Endothelial cell of umbilical vein (primary cell): Measurements from ENCODE around the gene TRPV2.

Source experiments
- CTCF ChIP-seq, 2 donors: IDR thresholded peaks; 1 replicate in 1 of 2; 2 replicates in 1 of 2; pipeline ENCODE4 v1.5.1; 2011; ENCODE audit warnings: low read length in 2 of 2, mild to moderate bottlenecking in 2 of 2, moderate library complexity in 2 of 2, control low read depth in 1 of 2, inconsistent platforms in 1 of 2, low read depth in 1 of 2; ENCODE audit not compliant: insufficient read depth in 1 of 2; ENCODE audit errors: extremely low read depth in 1 of 2
- EZH2 ChIP-seq: IDR thresholded peaks from 2 replicates; pipeline ENCODE4 v1.6.1; 2012; ENCODE audit warnings: borderline replicate concordance, low read depth, mild to moderate bottlenecking, moderate library complexity, low read length, inconsistent platforms; ENCODE audit not compliant: severe bottlenecking
- FOS ChIP-seq: IDR thresholded peaks from 2 replicates; pipeline ENCODE4 v1.6.1; 2011; ENCODE audit warnings: mild to moderate bottlenecking, low read length, moderate library complexity, borderline replicate concordance; ENCODE audit not compliant: insufficient read depth
- GATA2 ChIP-seq: IDR thresholded peaks from 2 replicates; pipeline ENCODE4 v1.7.0; 2011; ENCODE audit warnings: low read depth, mild to moderate bottlenecking, moderate library complexity, mixed read lengths, low read length; ENCODE audit not compliant: insufficient read length, insufficient read depth
- JUN ChIP-seq: IDR thresholded peaks from 2 replicates; pipeline ENCODE4 v1.6.1; 2011; ENCODE audit warnings: borderline replicate concordance, low read depth; ENCODE audit not compliant: insufficient read length, insufficient read depth
- MYC ChIP-seq: IDR thresholded peaks from one replicate; pipeline ENCODE4 v1.6.1; 2011; ENCODE audit warnings: mild to moderate bottlenecking, low read depth, low read length
- POLR2A ChIP-seq: IDR thresholded peaks from 2 replicates; pipeline ENCODE4 v1.6.1; 2012; ENCODE audit warnings: low read depth, mild to moderate bottlenecking, control low read depth, low read length
- POLR2AphosphoS5 ChIP-seq: IDR thresholded peaks from 2 replicates; pipeline ENCODE4 v1.6.1; 2012; ENCODE audit warnings: low read depth, mild to moderate bottlenecking, control low read depth, low read length, moderate library complexity; ENCODE audit not compliant: insufficient read depth
- TF ChIP-seq, protein P1 (sequence below): IDR thresholded peaks from 2 replicates; pipeline ENCODE4 v1.6.1; 2011; ENCODE audit not compliant: insufficient read depth, insufficient read length

- no peak for TF ChIP-seq CTCF (IDR thresholded peaks at IDR 0.05; ENCODE audit: extremely low read depth in 1 of 2, insufficient read depth in 1 of 2, low read depth in 1 of 2, low read length in 2 of 2)
- TF ChIP-seq POLR2A: no peak
- TF ChIP-seq MYC: no peak
- TF ChIP-seq, protein P1, sequence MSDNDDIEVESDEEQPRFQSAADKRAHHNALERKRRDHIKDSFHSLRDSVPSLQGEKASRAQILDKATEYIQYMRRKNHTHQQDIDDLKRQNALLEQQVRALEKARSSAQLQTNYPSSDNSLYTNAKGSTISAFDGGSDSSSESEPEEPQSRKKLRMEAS: no peak
- TF ChIP-seq EZH2: no peak
- no peak for TF ChIP-seq POLR2AphosphoS5
- no peak for TF ChIP-seq FOS
- no peak for TF ChIP-seq GATA2
- no peak for TF ChIP-seq JUN
These were observed 10.6 kb downstream of the TRPV2 start for GRCh38 chr17:16425698-16426659.
